Ishikawa (cell line): ENCODE results near the gene ZDHHC4.

ENCODE experiments used
- CEBPB ChIP-seq: IDR thresholded peaks from 2 replicates; pipeline ENCODE4 v1.6.1; 2012
- CREB1 ChIP-seq: IDR thresholded peaks from 2 replicates; pipeline ENCODE4 v1.6.1; 2012; ENCODE audit warnings: low read depth
- EGR1 ChIP-seq: IDR thresholded peaks from 2 replicates; pipeline ENCODE4 v1.6.1; 2012
- EP300 ChIP-seq: IDR thresholded peaks from 2 replicates; pipeline ENCODE4 v1.6.1; 2012; ENCODE audit warnings: borderline replicate concordance
- FOXM1 ChIP-seq: IDR thresholded peaks from 2 replicates; pipeline ENCODE4 v1.6.1; 2012; ENCODE audit warnings: low read depth, borderline replicate concordance
- NFIC ChIP-seq: IDR thresholded peaks from 2 replicates; pipeline ENCODE4 v1.6.1; 2012
- RAD21 ChIP-seq: IDR thresholded peaks from 2 replicates; pipeline ENCODE4 v1.6.1; 2012; ENCODE audit warnings: low read depth
- TAF1 ChIP-seq: IDR thresholded peaks from 2 replicates; pipeline ENCODE4 v1.6.1; 2012; ENCODE audit warnings: low read depth, mild to moderate bottlenecking
- TCF12 ChIP-seq: IDR thresholded peaks from 2 replicates; pipeline ENCODE4 v1.6.1; 2012; ENCODE audit warnings: low read depth
- TEAD4 ChIP-seq: IDR thresholded peaks from 2 replicates; pipeline ENCODE4 v1.6.1; 2012
- YY1 ChIP-seq: IDR thresholded peaks from 2 replicates; pipeline ENCODE4 v1.6.1; 2012; ENCODE audit warnings: low read depth
- ZBTB7A ChIP-seq: IDR thresholded peaks from 2 replicates; pipeline ENCODE4 v1.6.1; 2012; ENCODE audit warnings: low read depth
- TF ChIP-seq, protein P1 (sequence below): IDR thresholded peaks from 2 replicates; pipeline ENCODE4 v1.6.1; 2012
- TF ChIP-seq, protein P2 (sequence below): IDR thresholded peaks from 2 replicates; pipeline ENCODE4 v1.6.1; 2012
- TF ChIP-seq, protein P3 (sequence below): IDR thresholded peaks from 2 replicates; pipeline ENCODE4 v1.6.1; 2012; ENCODE audit warnings: low read depth, mild to moderate bottlenecking

ZDHHC4 gene

DNA sequence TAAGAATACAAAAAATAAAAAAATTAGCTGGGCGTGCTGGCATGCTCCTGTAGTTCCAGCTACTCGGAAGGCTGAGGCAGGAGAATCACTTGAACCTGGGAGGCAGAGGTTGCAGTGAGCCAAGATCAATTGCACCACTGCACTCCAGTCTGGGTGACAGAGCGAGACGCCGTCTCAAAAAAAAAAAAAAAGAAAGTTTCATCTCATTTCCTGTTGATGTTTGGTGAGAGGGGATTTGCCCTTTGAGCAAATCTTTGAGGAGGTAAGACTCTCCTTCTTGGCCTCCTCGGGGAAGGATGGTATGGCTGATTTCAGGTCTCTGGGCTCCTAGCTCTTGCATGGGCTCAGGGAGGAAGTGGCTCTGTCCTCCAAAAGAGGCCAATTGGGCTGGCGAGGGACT, 22.4 kb upstream of the ZDHHC4 start:
- TF ChIP-seq FOXM1 (no peak), RAD21 (no peak), EP300 (no peak), CEBPB (no peak), EGR1 (no peak), ZBTB7A (no peak), NFIC (no peak), YY1 (no peak), TAF1 (no peak), TCF12 (no peak), CREB1 (no peak), TEAD4 (no peak)
- TF ChIP-seq, protein P1, sequence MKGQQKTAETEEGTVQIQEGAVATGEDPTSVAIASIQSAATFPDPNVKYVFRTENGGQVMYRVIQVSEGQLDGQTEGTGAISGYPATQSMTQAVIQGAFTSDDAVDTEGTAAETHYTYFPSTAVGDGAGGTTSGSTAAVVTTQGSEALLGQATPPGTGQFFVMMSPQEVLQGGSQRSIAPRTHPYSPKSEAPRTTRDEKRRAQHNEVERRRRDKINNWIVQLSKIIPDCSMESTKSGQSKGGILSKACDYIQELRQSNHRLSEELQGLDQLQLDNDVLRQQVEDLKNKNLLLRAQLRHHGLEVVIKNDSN: no peak
- TF ChIP-seq, protein P2, sequence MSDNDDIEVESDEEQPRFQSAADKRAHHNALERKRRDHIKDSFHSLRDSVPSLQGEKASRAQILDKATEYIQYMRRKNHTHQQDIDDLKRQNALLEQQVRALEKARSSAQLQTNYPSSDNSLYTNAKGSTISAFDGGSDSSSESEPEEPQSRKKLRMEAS: no peak
- TF ChIP-seq, protein P3, sequence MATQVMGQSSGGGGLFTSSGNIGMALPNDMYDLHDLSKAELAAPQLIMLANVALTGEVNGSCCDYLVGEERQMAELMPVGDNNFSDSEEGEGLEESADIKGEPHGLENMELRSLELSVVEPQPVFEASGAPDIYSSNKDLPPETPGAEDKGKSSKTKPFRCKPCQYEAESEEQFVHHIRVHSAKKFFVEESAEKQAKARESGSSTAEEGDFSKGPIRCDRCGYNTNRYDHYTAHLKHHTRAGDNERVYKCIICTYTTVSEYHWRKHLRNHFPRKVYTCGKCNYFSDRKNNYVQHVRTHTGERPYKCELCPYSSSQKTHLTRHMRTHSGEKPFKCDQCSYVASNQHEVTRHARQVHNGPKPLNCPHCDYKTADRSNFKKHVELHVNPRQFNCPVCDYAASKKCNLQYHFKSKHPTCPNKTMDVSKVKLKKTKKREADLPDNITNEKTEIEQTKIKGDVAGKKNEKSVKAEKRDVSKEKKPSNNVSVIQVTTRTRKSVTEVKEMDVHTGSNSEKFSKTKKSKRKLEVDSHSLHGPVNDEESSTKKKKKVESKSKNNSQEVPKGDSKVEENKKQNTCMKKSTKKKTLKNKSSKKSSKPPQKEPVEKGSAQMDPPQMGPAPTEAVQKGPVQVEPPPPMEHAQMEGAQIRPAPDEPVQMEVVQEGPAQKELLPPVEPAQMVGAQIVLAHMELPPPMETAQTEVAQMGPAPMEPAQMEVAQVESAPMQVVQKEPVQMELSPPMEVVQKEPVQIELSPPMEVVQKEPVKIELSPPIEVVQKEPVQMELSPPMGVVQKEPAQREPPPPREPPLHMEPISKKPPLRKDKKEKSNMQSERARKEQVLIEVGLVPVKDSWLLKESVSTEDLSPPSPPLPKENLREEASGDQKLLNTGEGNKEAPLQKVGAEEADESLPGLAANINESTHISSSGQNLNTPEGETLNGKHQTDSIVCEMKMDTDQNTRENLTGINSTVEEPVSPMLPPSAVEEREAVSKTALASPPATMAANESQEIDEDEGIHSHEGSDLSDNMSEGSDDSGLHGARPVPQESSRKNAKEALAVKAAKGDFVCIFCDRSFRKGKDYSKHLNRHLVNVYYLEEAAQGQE: no peak

DNA sequence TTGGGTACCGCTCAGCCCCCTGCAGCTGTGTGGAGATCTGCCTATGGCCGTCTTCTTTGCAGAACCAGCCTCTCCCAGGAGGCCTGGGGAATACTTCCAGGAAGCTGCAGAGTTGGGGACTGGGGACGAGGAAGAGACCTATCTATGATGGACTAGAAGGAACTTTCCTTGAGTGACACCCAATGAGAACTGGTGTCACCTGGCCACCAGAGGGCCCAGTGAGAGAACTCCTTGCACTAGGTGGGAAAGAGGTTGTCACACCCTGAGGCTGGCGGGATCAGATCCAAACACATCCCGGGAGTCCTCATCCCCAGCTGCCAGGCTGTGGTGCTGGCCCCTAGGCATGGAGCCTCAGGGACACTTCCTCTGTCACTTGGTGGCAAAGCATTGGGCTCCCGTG, 21.1 kb upstream of the ZDHHC4 start:
- TF ChIP-seq RAD21 (peak; percentile 26), FOXM1 (no peak)

DNA sequence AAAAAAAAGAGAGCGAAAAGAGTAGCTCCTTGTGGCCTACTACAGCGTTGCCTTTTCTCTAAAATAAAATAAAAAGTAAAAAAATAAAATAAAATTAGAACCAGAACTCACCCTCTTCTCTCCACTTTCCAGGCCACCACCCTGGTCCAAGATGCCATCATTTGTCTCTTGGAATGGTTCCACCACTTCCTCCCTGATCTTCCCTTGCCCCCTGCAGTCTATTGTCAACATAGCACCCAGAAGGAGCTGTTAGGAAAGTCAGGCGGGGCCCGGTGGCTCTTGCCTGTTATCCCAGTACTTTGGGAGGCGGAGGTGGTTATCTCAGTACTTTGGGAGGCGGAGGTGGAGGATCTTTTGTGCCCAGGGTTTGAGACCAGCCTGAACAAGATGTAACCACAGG, 18.4 kb upstream of the ZDHHC4 start:
- no peak for TF ChIP-seq TAF1
- TF ChIP-seq RAD21: peak; percentile 39

DNA sequence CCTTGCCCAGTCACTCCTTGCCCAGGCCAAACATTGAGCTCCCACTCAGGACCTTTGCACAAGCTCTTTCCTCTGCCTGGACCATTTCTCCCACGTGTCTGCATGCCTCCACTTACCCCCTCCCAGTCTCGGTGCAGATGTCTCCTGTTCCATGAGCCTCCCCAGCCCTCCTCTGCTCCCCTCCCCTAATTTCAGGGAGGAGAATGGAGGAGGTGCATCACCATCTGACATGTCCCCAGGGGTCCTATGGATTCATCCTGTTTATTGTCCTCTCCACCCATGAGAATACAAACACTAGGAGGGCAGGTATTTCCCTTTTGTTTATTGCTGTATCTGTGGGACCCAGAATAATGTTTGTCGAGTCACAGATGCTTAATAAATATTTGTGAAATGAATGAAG, 17.4 kb upstream of the ZDHHC4 start:
- TF ChIP-seq TAF1 (no peak), CEBPB (no peak), RAD21 (no peak), EP300 (no peak), TEAD4 (no peak), NFIC (no peak), YY1 (no peak), EGR1 (no peak), ZBTB7A (no peak), TCF12 (no peak), FOXM1 (no peak), CREB1 (no peak)
- TF ChIP-seq, protein P3: no peak
- TF ChIP-seq, protein P1: no peak
- TF ChIP-seq, protein P2: no peak

DNA sequence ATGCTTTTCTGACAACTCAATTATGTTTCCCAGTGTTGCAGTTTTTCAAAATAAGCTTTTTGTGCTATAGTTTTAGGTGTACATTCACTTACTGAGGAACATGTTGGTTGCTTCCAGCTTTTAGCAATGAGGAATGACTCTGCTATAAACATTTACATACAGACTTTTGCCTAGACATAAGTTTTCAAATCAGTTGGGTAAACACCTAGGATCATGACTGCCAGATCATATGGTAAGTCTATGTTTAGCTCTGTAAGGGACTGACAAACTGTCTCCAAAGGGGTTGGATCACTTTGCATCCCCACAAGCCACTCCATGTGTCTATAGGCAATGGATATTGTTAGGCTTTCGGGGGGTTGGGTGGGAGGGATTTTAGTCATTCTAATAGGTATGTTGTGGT, 15.1 kb upstream of the ZDHHC4 start:
- TF ChIP-seq RAD21 (no peak), EP300 (no peak), EGR1 (no peak), TAF1 (no peak), TCF12 (no peak), CEBPB (no peak), ZBTB7A (no peak), FOXM1 (no peak), NFIC (no peak), YY1 (no peak), TEAD4 (no peak), CREB1 (no peak)
- TF ChIP-seq, protein P3: no peak
- TF ChIP-seq, protein P1: no peak
- TF ChIP-seq, protein P2: no peak
